Activated CD4-positive, alpha-beta T cell treated with anti-CD3 and anti-CD28 coated beads, Interleukin-2, amount 50 U/mL, for 48 hours (primary cell): ENCODE measurements around the gene RAB3GAP2.
"Not testable (repeated sequence)": the region's sequence is repeated elsewhere in the genome, so short reads cannot be mapped to it uniquely, and the experiment has no call there.

Experiments used
- DNase-seq, 2 experiments: peaks; one replicate each; pipeline ENCODE4 v3.0.0-alpha.2; 2020

The RAB3GAP2 gene

GRCh38 chr1:220135755-220136154 is 136.5 kb downstream of the RAB3GAP2 start:
- no peak for DNase-seq

- no peak for DNase-seq
Measured at GRCh38 chr1:220129479-220130210, 142.6 kb downstream of the RAB3GAP2 start.

- no peak for DNase-seq
Measured at GRCh38 chr1:220127076-220127475, 145.2 kb downstream of the RAB3GAP2 start.

GRCh38 chr1:220124542-220124941 is 147.7 kb downstream of the RAB3GAP2 start:
- DNase-seq, result no peak

- peak in 1 of 2 experiments; percentile 13 for DNase-seq
Measured at GRCh38 chr1:220123889-220124288, 148.4 kb downstream of the RAB3GAP2 start.

GRCh38 chr1:220123066-220123465 is 149.2 kb downstream of the RAB3GAP2 start:
- DNase-seq, result no peak

- no peak for DNase-seq
Measured at GRCh38 chr1:220121791-220122530, 150.3 kb downstream of the RAB3GAP2 start.

- DNase-seq, result no peak
Measured at GRCh38 chr1:220119043-220119512, 153.2 kb downstream of the RAB3GAP2 start.

GRCh38 chr1:220113136-220113695 is 159.0 kb downstream of the RAB3GAP2 start:
- no peak for DNase-seq

- DNase-seq, result not testable (repeated sequence)
Measured at GRCh38 chr1:220112600-220112999, 159.7 kb downstream of the RAB3GAP2 start.

- DNase-seq, result not testable (repeated sequence)
Measured at GRCh38 chr1:220110473-220110872, 161.8 kb downstream of the RAB3GAP2 start.

- no peak for DNase-seq
Measured at GRCh38 chr1:220099826-220100225, 172.4 kb downstream of the RAB3GAP2 start.
